Sigmoid colon (tissue), 7 donors: ENCODE results near the gene ITPR2. TPM values are rescaled to one million over a fixed set of nuclear protein-coding genes. Genes with fewer than 3 reads are reported as not detected.

ENCODE experiments used
- DNase-seq: peaks from one replicate; pipeline ENCODE4 v3.0.0-alpha.2; 2019
- H3K27ac ChIP-seq, 4 donors: fragments of 200-600 bp; sonication (generic); one replicate each; pipeline ENCODE4 v1.5.1; 2016 to 2019; ENCODE audit warnings: mild to moderate bottlenecking in 1 of 4
- H3K27me3 ChIP-seq, 3 donors: fragments of 200-600 bp; sonication (generic); one replicate each; pipeline ENCODE4 v1.5.1; 2019; ENCODE audit warnings: mild to moderate bottlenecking in 1 of 3
- H3K36me3 ChIP-seq, 4 donors: fragments of 200-600 bp; sonication (generic); one replicate each; pipeline ENCODE4 v1.5.1; 2016 to 2019
- H3K4me1 ChIP-seq, 4 donors: fragments of 200-600 bp; sonication (generic); one replicate each; pipeline ENCODE4 v1.5.1; 2017 to 2019
- H3K4me3 ChIP-seq, 4 donors: fragments of 200-600 bp; sonication (generic); one replicate each; pipeline ENCODE4 v1.5.1; 2017 to 2019; ENCODE audit warnings: mild to moderate bottlenecking in 2 of 4, moderate library complexity in 1 of 4
- H3K9me3 ChIP-seq, 4 donors: fragments of 200-600 bp in 3 of 4; sonication (generic) in 3 of 4; one replicate each; pipeline versions ENCODE4 v1.5.1 to v1.6.1; 2013 to 2019
- EP300 ChIP-seq, 4 donors: sonication (generic); formaldehyde crosslinking; IDR thresholded peaks; one replicate each; pipeline ENCODE4 v1.6.1; 2017; ENCODE audit warnings: antibody characterized with exemption in 4 of 4
- POLR2A ChIP-seq, 2 donors: fragments of 450-650 bp; IDR thresholded peaks; one replicate each; pipeline ENCODE4 v1.6.1; 2016; ENCODE audit warnings: antibody characterized with exemption in 2 of 2, mild to moderate bottlenecking in 2 of 2, moderate library complexity in 2 of 2
- POLR2AphosphoS5 ChIP-seq, 4 donors: sonication (generic); formaldehyde crosslinking; IDR thresholded peaks; one replicate each; pipeline ENCODE4 v1.6.1; 2017; ENCODE audit warnings: antibody characterized with exemption in 4 of 4
- WGBS, 2 donors: extraction: QIAGEN DNeasy Blood & Tissue Kit; methylation state at CpG; one replicate each; pipeline ENCODE4 v1.1.7; 2013; 5-methylcytosine and 5-hydroxymethylcytosine counted together
- intact Hi-C: fragments of 100-400 bp; cut with DNase I; formaldehyde crosslinking; loops from one replicate; pipeline ENCODE4 v1.15.1; 2023
- polyA plus RNA-seq, 3 donors: library from polyadenylated mRNA; stranded (reverse); fragments of 200-250 nt; gene quantifications; one replicate each; pipeline ENCODE4 v1.2.3, GENCODE V29; 2013
- total RNA-seq, 4 donors: library from RNA; depleted of rRNA; stranded (reverse); fragments of >200 nt; gene quantifications; one replicate each; pipeline ENCODE4 v1.1.0, GENCODE V29; 2016
- TF ChIP-seq, protein P1 (sequence below), 4 experiments: fragments of 450-650 bp in 3 of 4; fragments of 200-600 bp in 1 of 4; IDR thresholded peaks; one replicate each; pipeline ENCODE4 v1.5.1; 2016 to 2019; ENCODE audit warnings: antibody characterized with exemption in 4 of 4, mild to moderate bottlenecking in 3 of 4, moderate library complexity in 2 of 4
- donor health status: healthy with polysubstance abuse.
- donor health status: Bipolar disorder and iron deficiency.
- donor health status: healthy.

Gene ITPR2
- total and polyA plus RNA-seq, 7 donors: 1.4 to 78.1 (median 58.9) TPM

DNA sequence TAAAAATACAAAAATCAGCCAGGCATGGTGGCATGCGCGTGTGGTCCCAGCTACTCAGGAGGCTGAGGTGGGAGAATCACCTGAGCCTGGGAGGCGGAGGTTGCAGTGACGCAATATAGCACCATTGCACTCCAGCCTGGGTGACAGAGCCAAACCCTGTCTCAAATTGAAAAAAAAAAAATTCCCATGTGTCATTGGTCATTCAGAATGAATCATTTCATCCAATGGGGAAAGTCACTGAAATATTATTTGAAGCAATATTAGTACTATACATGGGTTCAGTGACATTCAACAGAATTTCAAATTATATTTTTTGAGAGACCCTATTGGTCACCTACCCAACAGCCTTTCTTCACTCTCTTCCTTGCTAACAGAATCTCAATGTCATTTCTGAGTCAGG lies 276.1 kb downstream of the ITPR2 start:
- TF ChIP-seq POLR2AphosphoS5 (IDR thresholded peaks at IDR 0.05) (no peak), POLR2A (IDR thresholded peaks at IDR 0.05) (no peak), EP300 (IDR thresholded peaks at IDR 0.05) (no peak)
- TF ChIP-seq, protein P1, sequence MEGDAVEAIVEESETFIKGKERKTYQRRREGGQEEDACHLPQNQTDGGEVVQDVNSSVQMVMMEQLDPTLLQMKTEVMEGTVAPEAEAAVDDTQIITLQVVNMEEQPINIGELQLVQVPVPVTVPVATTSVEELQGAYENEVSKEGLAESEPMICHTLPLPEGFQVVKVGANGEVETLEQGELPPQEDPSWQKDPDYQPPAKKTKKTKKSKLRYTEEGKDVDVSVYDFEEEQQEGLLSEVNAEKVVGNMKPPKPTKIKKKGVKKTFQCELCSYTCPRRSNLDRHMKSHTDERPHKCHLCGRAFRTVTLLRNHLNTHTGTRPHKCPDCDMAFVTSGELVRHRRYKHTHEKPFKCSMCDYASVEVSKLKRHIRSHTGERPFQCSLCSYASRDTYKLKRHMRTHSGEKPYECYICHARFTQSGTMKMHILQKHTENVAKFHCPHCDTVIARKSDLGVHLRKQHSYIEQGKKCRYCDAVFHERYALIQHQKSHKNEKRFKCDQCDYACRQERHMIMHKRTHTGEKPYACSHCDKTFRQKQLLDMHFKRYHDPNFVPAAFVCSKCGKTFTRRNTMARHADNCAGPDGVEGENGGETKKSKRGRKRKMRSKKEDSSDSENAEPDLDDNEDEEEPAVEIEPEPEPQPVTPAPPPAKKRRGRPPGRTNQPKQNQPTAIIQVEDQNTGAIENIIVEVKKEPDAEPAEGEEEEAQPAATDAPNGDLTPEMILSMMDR (IDR thresholded peaks at IDR 0.05): no peak
- no peak for DNase-seq
- H3K27me3 ChIP-seq: no peaks in the 10 kb centered on the region
- no peak overlapping the region for H3K4me3 ChIP-seq
- intact Hi-C loops: no loop called here
- WGBS, 2 donors: 96 to 97% methylated on average over 4 of the region's 4 CpGs
- no peak overlapping the region for H3K27ac ChIP-seq
- H3K36me3 ChIP-seq: peaks cover 0 to 33% (median 2%) of the 10 kb centered on the region in 4 donors
- no peaks in the 10 kb centered on the region for H3K4me1 ChIP-seq
- no peaks in the 10 kb centered on the region for H3K9me3 ChIP-seq

- Histone ChIP-seq H3K27me3 (no peaks in the 10 kb centered on the region), H3K27ac (no peak overlapping the region), H3K4me1 (no peaks in the 10 kb centered on the region), H3K9me3 (no peaks in the 10 kb centered on the region), H3K36me3 (peaks cover 0 to 29% (median 0%) of the 10 kb centered on the region in 4 donors), H3K4me3 (no peak overlapping the region)
- no peak for TF ChIP-seq EP300 (IDR thresholded peaks at IDR 0.05)
- no peak for TF ChIP-seq POLR2A (IDR thresholded peaks at IDR 0.05)
- no peak for TF ChIP-seq POLR2AphosphoS5 (IDR thresholded peaks at IDR 0.05)
- TF ChIP-seq, protein P1 (IDR thresholded peaks at IDR 0.05): no peak
- DNase-seq: no peak
- WGBS, 2 donors: 91 to 96% methylated on average over 4 of the region's 4 CpGs
- intact Hi-C loops: no loop called here
Observed at GRCh38 chr12:26555139-26555538, 277.9 kb downstream of the ITPR2 start.

- TF ChIP-seq POLR2AphosphoS5 (IDR thresholded peaks at IDR 0.05) (no peak), EP300 (IDR thresholded peaks at IDR 0.05) (no peak), POLR2A (IDR thresholded peaks at IDR 0.05) (no peak)
- Histone ChIP-seq H3K4me3 (no peak overlapping the region), H3K4me1 (no peaks in the 10 kb centered on the region), H3K36me3 (peaks cover 0 to 25% (median 0%) of the 10 kb centered on the region in 4 donors), H3K27me3 (no peaks in the 10 kb centered on the region), H3K9me3 (no peaks in the 10 kb centered on the region), H3K27ac (no peak overlapping the region)
- intact Hi-C loops: no loop called here
- no peak for DNase-seq
- 82 to 91% methylated on average over 4 of the region's 4 CpGs for WGBS, 2 donors
Observed at GRCh38 chr12:26554332-26554731, 278.7 kb downstream of the ITPR2 start.

- 83 to 92% methylated on average over 3 of the region's 3 CpGs for WGBS, 2 donors
- no peak overlapping the region for H3K4me3 ChIP-seq
- H3K4me1 ChIP-seq: no peaks in the 10 kb centered on the region
- peaks cover 0 to 25% (median 0%) of the 10 kb centered on the region in 4 donors for H3K36me3 ChIP-seq
- intact Hi-C loops: no loop called here
- TF ChIP-seq, protein P1 (IDR thresholded peaks at IDR 0.05): no peak
- TF ChIP-seq POLR2A (IDR thresholded peaks at IDR 0.05): no peak
- no peak for TF ChIP-seq POLR2AphosphoS5 (IDR thresholded peaks at IDR 0.05)
- no peak for TF ChIP-seq EP300 (IDR thresholded peaks at IDR 0.05)
- no peaks in the 10 kb centered on the region for H3K27me3 ChIP-seq
- DNase-seq: no peak
- H3K27ac ChIP-seq: no peak overlapping the region
- H3K9me3 ChIP-seq: no peaks in the 10 kb centered on the region
Observed at GRCh38 chr12:26551385-26551784, 281.6 kb downstream of the ITPR2 start.

DNA sequence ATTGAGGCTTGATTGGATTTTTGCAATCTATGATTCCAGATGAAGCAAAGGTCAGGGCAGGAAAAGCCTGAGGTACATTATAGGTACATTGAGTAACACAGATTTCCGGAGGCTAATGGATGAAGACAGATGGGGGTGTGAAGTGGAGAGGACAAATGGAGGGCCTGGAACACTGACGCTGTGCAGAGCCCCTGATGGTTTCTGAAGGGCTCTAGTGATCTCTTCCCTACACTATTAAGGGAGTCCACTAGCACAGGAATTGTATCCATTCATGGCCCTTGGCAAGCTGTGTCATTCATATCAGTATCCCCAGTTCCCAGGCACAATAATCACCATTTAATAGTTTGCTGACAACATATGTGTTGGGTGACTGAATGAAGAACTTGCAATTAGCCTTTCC lies 284.8 kb downstream of the ITPR2 start:
- no peak for DNase-seq
- 97% methylated on average over 2 of the region's 2 CpGs for WGBS, 2 donors
- Histone ChIP-seq H3K4me1 (no peaks in the 10 kb centered on the region), H3K4me3 (no peak overlapping the region), H3K36me3 (peaks cover 0 to 29% (median 2%) of the 10 kb centered on the region in 4 donors), H3K9me3 (no peaks in the 10 kb centered on the region), H3K27me3 (no peaks in the 10 kb centered on the region), H3K27ac (no peak overlapping the region)
- intact Hi-C loops: no loop called here
- TF ChIP-seq, protein P1 (IDR thresholded peaks at IDR 0.05): no peak
- TF ChIP-seq EP300 (IDR thresholded peaks at IDR 0.05) (no peak), POLR2AphosphoS5 (IDR thresholded peaks at IDR 0.05) (no peak), POLR2A (IDR thresholded peaks at IDR 0.05) (no peak)
